Naive thymus-derived CD8-positive, alpha-beta T cell (primary cell): ENCODE data around the gene ATP13A3. TPM values are rescaled to one million over a fixed set of nuclear protein-coding genes. Genes with fewer than 3 reads are reported as not detected.

ENCODE experiments used
- ATAC-seq, 2 donors: fragments of 150-1000 bp; cut with Tn5 transposase in 1 of 2; sonication (Bioruptor Pico), chemical (Tn5 transposase) in 1 of 2; 1 replicate in 1 of 2; 2 replicates in 1 of 2; pipeline ENCODE4 v1.10.0; 2021; ENCODE audit warnings: mild to moderate bottlenecking in 2 of 2, moderate library complexity in 2 of 2
- POLR2A ChIA-PET: fragments of 350-600 bp; sonication (Branson Sonifier 250); formaldehyde crosslinking; loops from one replicate; lab custom pipeline; 2021; ENCODE audit warnings: antibody characterized with exemption; lab: Charles Lee
- DNase-seq, 10 donors: peaks; one replicate each; pipeline versions ENCODE4 v3.0.0 to v3.0.0-alpha.2; 2020 to 2022
- H3K27ac Mint-ChIP-seq, 10 donors: one replicate each; pipeline ENCODE4 v1.8.0; 2020 to 2022; ENCODE audit warnings: mild to moderate bottlenecking in 10 of 10, mixed read lengths in 10 of 10, moderate library complexity in 4 of 10, inconsistent platforms in 1 of 10
- H3K27me3 Mint-ChIP-seq, 5 donors: one replicate each; pipeline ENCODE4 v1.8.0; 2021 to 2022; ENCODE audit warnings: mixed read lengths in 5 of 5
- H3K36me3 Mint-ChIP-seq, 3 donors: one replicate each; pipeline ENCODE4 v1.8.0; 2020 to 2022; ENCODE audit warnings: mixed read lengths in 3 of 3, mild to moderate bottlenecking in 2 of 3, inconsistent platforms in 1 of 3
- H3K4me1 Mint-ChIP-seq, 4 donors: one replicate each; pipeline ENCODE4 v1.8.0; 2021 to 2022; ENCODE audit warnings: mixed read lengths in 4 of 4
- H3K4me3 Mint-ChIP-seq, 10 donors: one replicate each; pipeline ENCODE4 v1.8.0; 2020 to 2022; ENCODE audit warnings: mild to moderate bottlenecking in 10 of 10, mixed read lengths in 10 of 10, moderate library complexity in 6 of 10, inconsistent platforms in 1 of 10
- H3K9me3 Mint-ChIP-seq, 9 donors: one replicate each; pipeline ENCODE4 v1.8.0; 2020 to 2022; ENCODE audit warnings: mixed read lengths in 9 of 9, mild to moderate bottlenecking in 3 of 9, inconsistent platforms in 1 of 9, moderate library complexity in 1 of 9
- polyA plus RNA-seq, 3 donors: library from polyadenylated mRNA; unstranded; fragments of 300-500 nt; fragmentation: Illumina TruSeq; gene quantifications; one replicate each; pipeline ENCODE4 v1.2.3, GENCODE V29; 2021
- total RNA-seq, 8 experiments: library from RNA in 2 of 8; stranded (reverse) in 2 of 8; gene quantifications; one replicate each; pipeline ENCODE4 v1.2.3 and lab custom pipeline; 2021 to 2026

ATP13A3 gene
- total and polyA plus RNA-seq, 5 experiments from 2014 or later = 5.9 to 53.8 (median 13.2) TPM

DNA sequence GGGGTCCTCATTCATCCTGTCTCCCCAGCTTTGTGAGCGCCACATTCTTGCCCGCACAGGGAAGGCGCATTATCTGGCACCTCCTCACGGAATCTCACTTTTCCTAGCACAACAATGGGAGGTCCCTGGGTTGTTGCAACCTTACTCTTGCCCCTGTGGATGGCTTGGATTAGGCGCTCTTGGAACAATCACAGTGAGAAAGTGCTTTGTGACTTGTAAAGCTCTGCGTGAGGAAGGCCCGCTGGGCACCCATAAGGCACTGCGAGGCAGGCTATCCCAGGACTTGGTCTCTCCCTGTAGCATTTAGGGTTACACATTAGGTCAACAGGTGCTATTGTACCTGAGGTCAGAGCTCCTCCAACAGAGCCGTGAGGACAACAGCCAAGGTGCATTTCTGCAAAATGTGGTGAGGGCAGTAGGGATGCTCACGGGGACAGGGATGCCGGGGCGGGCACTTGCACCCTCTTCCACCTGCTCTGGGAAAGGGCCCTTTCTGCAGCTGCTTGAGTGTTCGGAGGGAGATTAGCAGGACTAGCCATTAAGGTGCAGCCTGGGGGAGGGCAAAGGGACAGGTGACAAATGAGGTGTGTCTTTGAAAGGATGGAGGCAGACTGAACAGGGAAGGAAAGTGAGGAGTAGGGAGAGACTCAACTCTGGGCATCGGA, 103.4 kb downstream of the ATP13A3 start:
- Mint-ChIP-seq H3K9me3 (no peaks in the 10 kb centered on the region), H3K27me3 (peaks cover 0 to 9% (median 4%) of the 10 kb centered on the region in 5 donors), H3K4me1 (peaks cover 0 to 4% (median 0%) of the 10 kb centered on the region in 4 donors), H3K4me3 (no peak overlapping the region), H3K36me3 (peaks cover 0 to 6% (median 2%) of the 10 kb centered on the region in 3 donors), H3K27ac (peak overlapping the region in 1 of 10 donors; percentile 52)
- DNase-seq = no peak
- ATAC-seq = no peak
- POLR2A ChIA-PET = no interaction called here

DNA sequence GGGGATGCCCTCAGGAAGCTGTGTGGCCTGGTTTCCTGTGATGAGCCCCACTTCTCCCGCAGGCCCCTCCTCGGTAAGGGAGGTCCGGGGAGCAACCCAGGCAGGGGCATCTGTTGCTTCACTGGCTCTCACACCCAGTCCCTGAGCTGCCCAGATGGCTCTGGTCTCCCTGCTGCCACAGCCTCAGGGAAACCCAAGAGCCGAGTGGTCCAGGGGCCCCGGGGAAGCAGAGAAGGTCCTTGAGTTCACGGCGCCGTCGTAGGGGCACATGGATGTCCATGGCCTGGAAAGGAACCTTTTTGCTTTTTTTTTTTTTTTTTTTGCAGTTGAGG, 103.9 kb downstream of the ATP13A3 start:
- Mint-ChIP-seq H3K27me3 (peaks cover 0 to 11% (median 4%) of the 10 kb centered on the region in 5 donors), H3K36me3 (peaks cover 0 to 2% (median 0%) of the 10 kb centered on the region in 3 donors), H3K27ac (no peak overlapping the region), H3K4me1 (peaks cover 0 to 4% (median 0%) of the 10 kb centered on the region in 4 donors), H3K9me3 (no peaks in the 10 kb centered on the region), H3K4me3 (no peak overlapping the region)
- no peak for ATAC-seq
- POLR2A ChIA-PET = no interaction called here
- DNase-seq = no peak

- POLR2A ChIA-PET = no interaction called here
Measured at GRCh38 chr3:194382196-194382891, 104.5 kb downstream of the ATP13A3 start.

GRCh38 chr3:194381460-194381875, 105.3 kb downstream of the ATP13A3 start:
- Mint-ChIP-seq H3K27me3 (peaks cover 0 to 7% (median 6%) of the 10 kb centered on the region in 5 donors), H3K27ac (peak overlapping the region in 1 of 10 donors; percentile 52), H3K36me3 (no peaks in the 10 kb centered on the region), H3K9me3 (no peaks in the 10 kb centered on the region), H3K4me1 (peaks cover 0 to 2% (median 0%) of the 10 kb centered on the region in 4 donors), H3K4me3 (no peak overlapping the region)
- POLR2A ChIA-PET = no interaction called here
- DNase-seq (peak in 1 of 10 donors; percentile 24), ATAC-seq (no peak)

More at GRCh38 chr3:194382196-194382891, 104.5 kb downstream of the ATP13A3 start:
- Mint-ChIP-seq H3K27me3 (peaks cover 0 to 11% (median 4%) of the 10 kb centered on the region in 5 donors), H3K9me3 (no peaks in the 10 kb centered on the region), H3K4me1 (peaks cover 0 to 2% (median 0%) of the 10 kb centered on the region in 4 donors), H3K4me3 (no peak overlapping the region), H3K27ac (no peak overlapping the region), H3K36me3 (no peaks in the 10 kb centered on the region)
- no peak for ATAC-seq
- no peak for DNase-seq

DNA sequence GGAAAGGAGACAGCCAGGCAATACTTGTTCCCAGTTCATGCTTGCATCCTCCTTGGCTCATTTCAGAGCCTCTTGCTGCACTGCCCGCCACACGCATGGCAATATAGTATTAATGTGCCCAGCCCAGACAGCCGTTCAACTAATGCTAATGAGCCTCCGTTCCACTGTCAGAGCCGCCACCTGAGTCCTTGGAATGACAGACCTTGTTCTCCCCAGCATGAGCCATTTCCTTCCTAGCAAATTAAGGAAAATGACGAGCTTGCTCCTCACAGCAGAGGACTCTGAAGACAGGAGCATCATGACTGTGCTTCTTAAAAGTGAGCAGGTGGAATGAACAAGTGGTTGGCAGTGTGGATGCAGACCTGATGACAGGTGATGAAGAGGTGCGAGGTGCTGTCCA, 106.5 kb downstream of the ATP13A3 start:
- POLR2A ChIA-PET = no interaction called here
- Mint-ChIP-seq H3K27me3 (peaks cover 1 to 13% (median 7%) of the 10 kb centered on the region in 5 donors), H3K9me3 (no peaks in the 10 kb centered on the region), H3K4me3 (no peak overlapping the region), H3K27ac (no peak overlapping the region), H3K36me3 (no peaks in the 10 kb centered on the region), H3K4me1 (peaks cover 0 to 2% (median under 1%) of the 10 kb centered on the region in 4 donors)
- DNase-seq (peak in 1 of 10 donors; percentile 11), ATAC-seq (no peak)

GRCh38 chr3:194379651-194380050, 107.2 kb downstream of the ATP13A3 start:
- no peak overlapping the region for H3K4me3 Mint-ChIP-seq
- ATAC-seq = no peak

GRCh38 chr3:194379231-194379630, 107.6 kb downstream of the ATP13A3 start:
- H3K27me3 Mint-ChIP-seq = peaks cover 5 to 18% (median 11%) of the 10 kb centered on the region in 5 donors
- H3K4me1 Mint-ChIP-seq = peaks cover 0 to 6% (median 1%) of the 10 kb centered on the region in 4 donors
- POLR2A ChIA-PET = no interaction called here
- H3K9me3 Mint-ChIP-seq = no peaks in the 10 kb centered on the region
- H3K36me3 Mint-ChIP-seq = no peaks in the 10 kb centered on the region
- no peak overlapping the region for H3K27ac Mint-ChIP-seq
- ATAC-seq (no peak), DNase-seq (peak in 1 of 10 donors; percentile 7)
- H3K4me3 Mint-ChIP-seq = no peak overlapping the region

More at GRCh38 chr3:194379651-194380050, 107.2 kb downstream of the ATP13A3 start:
- peaks cover 0 to 6% (median 1%) of the 10 kb centered on the region in 4 donors for H3K4me1 Mint-ChIP-seq
- H3K36me3 Mint-ChIP-seq = no peaks in the 10 kb centered on the region
- H3K27me3 Mint-ChIP-seq = peaks cover 5 to 18% (median 10%) of the 10 kb centered on the region in 5 donors
- no peaks in the 10 kb centered on the region for H3K9me3 Mint-ChIP-seq
- DNase-seq = peak in 1 of 10 donors; percentile 32
- POLR2A ChIA-PET = no interaction called here
- no peak overlapping the region for H3K27ac Mint-ChIP-seq

GRCh38 chr3:194377708-194378107, 109.1 kb downstream of the ATP13A3 start:
- no peaks in the 10 kb centered on the region for H3K9me3 Mint-ChIP-seq
- peak in 1 of 10 donors; percentile 14 for DNase-seq
- H3K27me3 Mint-ChIP-seq = peaks cover 5 to 15% (median 11%) of the 10 kb centered on the region in 5 donors
- POLR2A ChIA-PET = interaction anchor here (0.8 to 1.0 kb wide), 2 partner anchors 19 to 22 kb away, joined by 3 to 10 read pairs; partner anchors contain the start of gene GP5
- ATAC-seq = no peak
- H3K4me1 Mint-ChIP-seq = peaks cover 0 to 6% (median 0%) of the 10 kb centered on the region in 4 donors
- H3K4me3 Mint-ChIP-seq = no peak overlapping the region
- no peak overlapping the region for H3K27ac Mint-ChIP-seq
- no peaks in the 10 kb centered on the region for H3K36me3 Mint-ChIP-seq

GRCh38 chr3:194376241-194376560, 110.6 kb downstream of the ATP13A3 start:
- Mint-ChIP-seq H3K9me3 (no peaks in the 10 kb centered on the region), H3K27me3 (peaks cover 9 to 25% (median 16%) of the 10 kb centered on the region in 5 donors), H3K36me3 (no peaks in the 10 kb centered on the region), H3K4me1 (peaks cover 0 to 6% (median 0%) of the 10 kb centered on the region in 4 donors), H3K27ac (no peak overlapping the region), H3K4me3 (no peak overlapping the region)
- DNase-seq (no peak), ATAC-seq (no peak)
- POLR2A ChIA-PET = no interaction called here

- Mint-ChIP-seq H3K27me3 (peaks cover 10 to 29% (median 18%) of the 10 kb centered on the region in 5 donors), H3K4me3 (no peak overlapping the region), H3K9me3 (no peaks in the 10 kb centered on the region), H3K4me1 (peaks cover 0 to 6% (median 0%) of the 10 kb centered on the region in 4 donors), H3K27ac (no peak overlapping the region), H3K36me3 (no peaks in the 10 kb centered on the region)
- ATAC-seq = no peak
- POLR2A ChIA-PET = no interaction called here
- DNase-seq = no peak
Measured at GRCh38 chr3:194375473-194376240, 111.1 kb downstream of the ATP13A3 start.

DNA sequence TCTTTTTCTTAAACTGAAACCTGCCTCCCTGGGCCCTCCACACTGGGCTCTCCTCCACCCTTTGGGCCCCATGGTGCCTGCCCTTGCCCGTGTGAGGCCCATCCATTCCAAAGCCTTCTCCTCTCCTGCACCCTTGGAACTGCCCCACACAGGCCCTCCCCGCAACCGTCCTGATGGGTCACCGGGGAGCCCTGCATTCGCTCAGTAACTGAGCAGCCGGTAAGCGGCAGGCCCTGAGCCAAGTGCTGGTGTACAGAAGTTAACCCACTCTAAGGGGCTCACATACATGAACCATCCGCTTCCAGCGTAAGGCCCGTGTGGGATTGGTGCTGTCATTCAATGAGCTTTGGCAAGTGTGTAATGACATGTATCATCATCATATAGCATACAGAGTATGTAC, 111.9 kb downstream of the ATP13A3 start:
- Mint-ChIP-seq H3K4me1 (peaks cover 0 to 8% (median 0%) of the 10 kb centered on the region in 4 donors), H3K36me3 (no peaks in the 10 kb centered on the region), H3K27me3 (peaks cover 16 to 36% (median 25%) of the 10 kb centered on the region in 5 donors), H3K9me3 (no peaks in the 10 kb centered on the region), H3K27ac (no peak overlapping the region), H3K4me3 (no peak overlapping the region)
- DNase-seq (no peak), ATAC-seq (no peak)
- POLR2A ChIA-PET = no interaction called here

DNA sequence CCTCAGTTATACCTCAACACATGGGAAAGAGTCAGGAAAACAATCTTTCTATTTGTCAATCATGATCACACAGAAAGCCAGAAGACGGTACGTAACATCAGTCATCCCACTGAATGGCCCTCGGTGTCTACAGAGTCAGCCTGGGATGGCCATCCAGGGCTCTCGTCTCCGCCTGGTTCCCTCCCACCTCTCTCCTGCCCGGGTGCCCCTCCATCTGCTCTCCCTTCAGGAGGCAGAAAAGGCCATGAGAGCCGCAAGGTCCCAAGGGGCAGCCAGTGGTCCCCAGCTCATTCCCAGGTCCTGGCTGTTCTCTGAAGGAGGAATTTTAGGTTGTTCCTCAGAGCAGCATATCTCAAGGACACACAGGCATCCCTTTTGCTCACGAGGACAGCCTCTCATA, 112.9 kb downstream of the ATP13A3 start:
- Mint-ChIP-seq H3K36me3 (no peaks in the 10 kb centered on the region), H3K9me3 (no peaks in the 10 kb centered on the region), H3K27me3 (peaks cover 17 to 47% (median 32%) of the 10 kb centered on the region in 5 donors), H3K27ac (no peak overlapping the region), H3K4me1 (peaks cover 0 to 11% (median under 1%) of the 10 kb centered on the region in 4 donors), H3K4me3 (no peak overlapping the region)
- ATAC-seq = no peak
- no peak for DNase-seq
- POLR2A ChIA-PET = no interaction called here
